Measurements from ENCODE around the gene IL4R.

DNA sequence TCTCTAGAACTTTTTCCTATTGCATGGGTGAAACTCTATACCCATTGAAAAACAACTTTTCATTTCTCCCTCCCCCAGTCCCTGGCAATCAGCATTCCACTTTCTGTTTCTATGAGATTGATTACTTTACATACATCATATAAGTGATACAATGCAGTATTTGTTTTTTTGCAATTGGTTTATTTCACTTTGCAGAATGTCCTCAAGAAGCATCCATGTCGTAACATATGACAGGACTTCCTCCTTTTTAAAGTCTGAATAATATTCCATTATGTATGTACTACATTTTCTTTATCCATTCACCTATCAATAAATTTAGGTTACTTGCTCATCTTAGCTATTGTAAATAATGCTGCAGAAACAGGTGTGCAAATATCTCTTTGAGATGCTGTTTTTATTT lies 97.0 kb downstream of the IL4R start:
- TF ChIP-seq, protein P1, sequence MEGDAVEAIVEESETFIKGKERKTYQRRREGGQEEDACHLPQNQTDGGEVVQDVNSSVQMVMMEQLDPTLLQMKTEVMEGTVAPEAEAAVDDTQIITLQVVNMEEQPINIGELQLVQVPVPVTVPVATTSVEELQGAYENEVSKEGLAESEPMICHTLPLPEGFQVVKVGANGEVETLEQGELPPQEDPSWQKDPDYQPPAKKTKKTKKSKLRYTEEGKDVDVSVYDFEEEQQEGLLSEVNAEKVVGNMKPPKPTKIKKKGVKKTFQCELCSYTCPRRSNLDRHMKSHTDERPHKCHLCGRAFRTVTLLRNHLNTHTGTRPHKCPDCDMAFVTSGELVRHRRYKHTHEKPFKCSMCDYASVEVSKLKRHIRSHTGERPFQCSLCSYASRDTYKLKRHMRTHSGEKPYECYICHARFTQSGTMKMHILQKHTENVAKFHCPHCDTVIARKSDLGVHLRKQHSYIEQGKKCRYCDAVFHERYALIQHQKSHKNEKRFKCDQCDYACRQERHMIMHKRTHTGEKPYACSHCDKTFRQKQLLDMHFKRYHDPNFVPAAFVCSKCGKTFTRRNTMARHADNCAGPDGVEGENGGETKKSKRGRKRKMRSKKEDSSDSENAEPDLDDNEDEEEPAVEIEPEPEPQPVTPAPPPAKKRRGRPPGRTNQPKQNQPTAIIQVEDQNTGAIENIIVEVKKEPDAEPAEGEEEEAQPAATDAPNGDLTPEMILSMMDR (IDR thresholded peaks at IDR 0.05): no peak
- no peak for TF ChIP-seq EZH2 (IDR thresholded peaks at IDR 0.05)
